D721Med (cell line): ENCODE data around the gene TAC3.

Source experiments
- DNase-seq: peaks from one replicate; pipeline ENCODE4 v3.0.0; 2011; ENCODE audit warnings: low spot score; ENCODE audit not compliant: insufficient read length
- FAIRE-seq: peaks from 2 replicates; lab custom pipeline; 2011; peaks lifted over from hg19 to GRCh38; lab: Jason Lieb, UNC
- TF ChIP-seq, protein P1 (sequence below): IDR thresholded peaks from 2 replicates; pipeline ENCODE4 v1.5.1; 2012; ENCODE audit warnings: mild to moderate bottlenecking, control low read depth; ENCODE audit not compliant: insufficient read depth; ENCODE audit errors: missing control alignments

Gene TAC3

DNA sequence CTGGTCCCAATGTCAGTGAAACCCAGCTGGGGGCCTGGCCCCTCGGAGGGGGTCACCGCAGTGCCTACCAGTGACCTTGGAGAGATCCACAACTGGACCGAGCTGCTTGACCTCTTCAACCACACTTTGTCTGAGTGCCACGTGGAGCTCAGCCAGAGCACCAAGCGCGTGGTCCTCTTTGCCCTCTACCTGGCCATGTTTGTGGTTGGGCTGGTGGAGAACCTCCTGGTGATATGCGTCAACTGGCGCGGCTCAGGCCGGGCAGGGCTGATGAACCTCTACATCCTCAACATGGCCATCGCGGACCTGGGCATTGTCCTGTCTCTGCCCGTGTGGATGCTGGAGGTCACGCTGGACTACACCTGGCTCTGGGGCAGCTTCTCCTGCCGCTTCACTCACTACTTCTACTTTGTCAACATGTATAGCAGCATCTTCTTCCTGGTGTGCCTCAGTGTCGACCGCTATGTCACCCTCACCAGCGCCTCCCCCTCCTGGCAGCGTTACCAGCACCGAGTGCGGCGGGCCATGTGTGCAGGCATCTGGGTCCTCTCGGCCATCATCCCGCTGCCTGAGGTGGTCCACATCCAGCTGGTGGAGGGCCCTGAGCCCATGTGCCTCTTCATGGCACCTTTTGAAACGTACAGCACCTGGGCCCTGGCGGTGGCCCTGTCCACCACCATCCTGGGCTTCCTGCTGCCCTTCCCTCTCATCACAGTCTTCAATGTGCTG lies 21.0 kb downstream of the TAC3 start:
- FAIRE-seq (no peak), DNase-seq (no peak)
- TF ChIP-seq, protein P1, sequence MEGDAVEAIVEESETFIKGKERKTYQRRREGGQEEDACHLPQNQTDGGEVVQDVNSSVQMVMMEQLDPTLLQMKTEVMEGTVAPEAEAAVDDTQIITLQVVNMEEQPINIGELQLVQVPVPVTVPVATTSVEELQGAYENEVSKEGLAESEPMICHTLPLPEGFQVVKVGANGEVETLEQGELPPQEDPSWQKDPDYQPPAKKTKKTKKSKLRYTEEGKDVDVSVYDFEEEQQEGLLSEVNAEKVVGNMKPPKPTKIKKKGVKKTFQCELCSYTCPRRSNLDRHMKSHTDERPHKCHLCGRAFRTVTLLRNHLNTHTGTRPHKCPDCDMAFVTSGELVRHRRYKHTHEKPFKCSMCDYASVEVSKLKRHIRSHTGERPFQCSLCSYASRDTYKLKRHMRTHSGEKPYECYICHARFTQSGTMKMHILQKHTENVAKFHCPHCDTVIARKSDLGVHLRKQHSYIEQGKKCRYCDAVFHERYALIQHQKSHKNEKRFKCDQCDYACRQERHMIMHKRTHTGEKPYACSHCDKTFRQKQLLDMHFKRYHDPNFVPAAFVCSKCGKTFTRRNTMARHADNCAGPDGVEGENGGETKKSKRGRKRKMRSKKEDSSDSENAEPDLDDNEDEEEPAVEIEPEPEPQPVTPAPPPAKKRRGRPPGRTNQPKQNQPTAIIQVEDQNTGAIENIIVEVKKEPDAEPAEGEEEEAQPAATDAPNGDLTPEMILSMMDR, result no peak

DNA sequence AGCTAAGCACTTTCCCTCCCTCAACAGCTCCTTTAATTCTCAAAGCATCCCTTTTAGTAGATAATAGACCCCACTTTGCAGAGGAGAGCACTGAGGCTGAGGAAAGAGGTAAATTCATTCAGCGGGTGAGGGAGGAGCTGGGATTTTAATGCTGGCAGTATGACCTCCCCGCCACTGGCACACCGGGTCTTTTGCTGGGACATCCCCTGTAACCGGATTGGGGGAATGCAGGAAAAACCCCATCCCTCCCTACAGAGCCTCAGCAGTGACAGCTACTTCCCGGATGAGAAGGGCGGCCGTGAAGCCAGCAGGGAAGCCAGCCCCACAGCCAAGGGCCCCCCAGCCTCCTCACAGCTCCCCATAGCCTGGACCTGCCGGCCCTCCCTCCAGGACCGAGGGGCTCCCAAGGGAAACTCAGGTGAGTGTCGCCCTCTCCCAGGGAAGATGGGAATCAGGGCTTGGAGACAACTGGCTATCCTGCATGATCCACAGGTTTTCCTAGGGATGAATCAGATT lies 22.0 kb downstream of the TAC3 start:
- no peak for FAIRE-seq
- TF ChIP-seq, protein P1, result no peak
- no peak for DNase-seq

DNA sequence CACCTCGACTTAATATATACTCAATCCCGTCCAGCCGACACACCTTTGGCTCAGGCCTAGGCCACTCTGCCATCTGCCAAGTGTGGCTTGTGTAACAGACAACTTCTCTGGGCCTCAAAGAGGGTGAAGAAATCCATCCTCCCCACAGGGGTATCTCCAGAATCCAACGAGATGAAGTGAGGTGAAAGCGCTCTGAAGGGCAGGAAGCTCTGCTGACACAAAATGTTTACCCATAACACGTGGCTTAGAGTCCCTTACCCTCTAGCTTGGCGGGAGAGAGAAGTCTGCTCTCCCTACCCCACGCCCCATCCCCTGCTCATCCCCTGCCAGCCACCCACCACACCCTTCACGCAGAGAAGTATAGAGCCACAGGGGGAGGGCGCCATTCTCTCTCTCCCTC lies 23.0 kb downstream of the TAC3 start:
- TF ChIP-seq, protein P1, result no peak
- FAIRE-seq (no peak), DNase-seq (no peak)

DNA sequence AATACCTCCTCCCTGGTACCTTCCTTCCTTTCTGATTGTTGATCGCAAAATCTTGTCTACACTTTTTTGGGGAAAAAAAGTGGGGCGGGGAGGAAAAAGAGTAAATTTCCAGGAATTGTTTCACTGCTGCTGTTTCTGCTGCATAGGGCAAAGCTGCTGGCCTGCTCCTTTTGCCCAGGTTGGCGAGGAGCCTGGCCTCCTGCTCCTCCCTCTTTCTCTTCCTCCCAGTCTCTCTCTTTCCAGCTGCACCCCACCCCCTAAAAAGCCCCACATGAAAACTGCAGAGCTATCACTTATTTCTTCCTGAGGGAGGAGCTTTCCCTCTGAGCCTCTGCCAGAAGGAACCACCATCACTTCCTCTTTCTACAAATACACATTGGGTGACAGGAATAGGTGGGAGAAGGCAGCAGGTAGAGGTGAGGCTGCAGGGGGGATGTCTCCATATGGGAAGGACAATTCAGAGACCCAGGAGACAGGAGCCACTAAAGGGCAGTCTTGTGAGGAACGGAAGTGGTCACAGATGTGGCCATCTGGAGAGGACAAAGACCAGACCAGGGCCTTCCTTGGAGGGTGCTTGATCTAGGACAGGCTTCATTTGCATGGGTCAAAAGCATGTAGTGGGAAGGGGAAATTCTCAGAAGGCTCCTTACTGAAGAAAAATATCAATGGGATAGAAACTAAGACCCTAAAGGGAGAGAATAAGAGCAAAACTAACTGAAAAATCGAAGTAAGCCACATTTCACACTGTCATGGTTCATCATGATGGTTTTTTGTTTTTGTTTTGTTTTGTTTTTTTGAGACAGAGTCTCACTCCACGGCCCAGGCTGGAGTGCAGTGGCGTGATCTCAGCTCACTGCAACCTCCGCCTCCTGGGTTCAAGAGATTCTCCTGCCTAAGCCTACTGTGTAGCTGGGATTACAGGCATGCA lies 24.7 kb downstream of the TAC3 start:
- no peak for DNase-seq
- TF ChIP-seq, protein P1, result no peak
- FAIRE-seq, result no peak

DNA sequence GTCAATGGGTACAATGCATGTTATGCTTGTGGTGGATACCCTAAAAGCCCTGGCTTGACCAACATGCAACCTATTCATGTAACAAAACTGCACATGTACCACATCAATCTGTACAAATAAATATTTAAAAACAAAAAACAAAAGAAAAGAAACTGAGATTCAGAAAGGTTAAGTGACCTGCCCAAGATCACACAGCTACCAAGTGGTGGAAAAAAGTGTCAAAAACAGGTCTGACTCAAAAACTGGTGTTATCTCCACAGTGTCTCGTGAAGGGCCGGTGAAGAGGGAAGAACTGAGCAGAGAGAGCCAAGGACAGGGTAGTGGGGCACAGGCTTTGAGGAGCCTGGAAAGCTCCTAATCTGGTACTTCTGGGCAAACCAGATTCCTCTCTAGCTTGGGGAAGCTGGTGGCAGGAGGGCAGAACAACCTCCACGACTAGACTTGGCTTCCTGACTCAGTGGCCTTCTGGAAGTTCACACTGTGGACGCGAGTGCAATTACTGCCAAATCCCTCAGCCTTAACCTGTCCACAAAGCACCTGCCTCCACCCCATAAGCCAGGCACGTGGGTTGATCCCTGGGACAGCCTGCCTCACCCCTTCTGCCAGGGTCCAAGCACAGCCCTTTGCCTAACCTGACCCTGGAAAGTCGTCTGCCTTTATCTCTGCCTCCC lies 25.5 kb downstream of the TAC3 start:
- DNase-seq (no peak), FAIRE-seq (no peak)
- TF ChIP-seq, protein P1, result no peak

DNA sequence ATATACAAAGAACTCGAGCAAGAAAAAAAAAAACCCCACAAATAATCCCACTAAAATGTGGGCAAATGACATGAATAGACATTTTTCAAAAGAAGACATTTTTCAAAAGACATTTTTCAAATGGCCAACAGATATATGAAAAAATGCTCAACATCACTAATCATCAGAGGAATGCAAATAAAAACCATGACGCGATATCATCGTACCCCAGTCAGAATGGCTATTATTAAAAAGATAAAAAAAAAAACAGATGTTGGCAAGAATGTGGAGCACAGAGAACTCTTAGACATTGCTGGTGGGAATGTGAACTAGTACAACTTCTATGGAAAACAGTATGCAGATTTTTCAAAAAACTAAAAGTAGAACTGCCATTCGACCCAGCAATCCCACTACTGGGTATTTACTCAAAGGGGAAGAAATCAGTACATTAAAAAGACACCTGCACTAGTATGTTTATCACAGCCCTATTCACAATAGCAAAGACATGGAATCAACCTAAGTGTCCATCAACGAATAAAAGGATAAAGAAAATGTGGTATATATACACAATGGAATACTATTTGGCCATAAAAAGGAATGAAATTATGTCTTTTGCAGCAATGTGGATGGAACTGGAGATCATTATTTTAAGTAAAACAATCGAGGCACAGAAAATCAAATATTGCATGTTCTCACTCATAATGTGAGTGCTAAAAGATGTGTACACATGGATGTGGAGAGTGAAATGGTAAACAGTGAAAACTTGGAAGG lies 26.3 kb downstream of the TAC3 start:
- TF ChIP-seq, protein P1, result no peak
- FAIRE-seq, result no peak
- DNase-seq, result no peak
